Keratinocyte (primary cell): ENCODE results near the gene RNF14. TPM values are rescaled to one million over a fixed set of nuclear protein-coding genes. Genes with fewer than 3 reads are reported as not detected.

Experiments
- DNase-seq: peaks from one replicate; pipeline ENCODE4 v3.0.0-alpha.2; 2011; ENCODE audit warnings: low read depth, missing footprints, low spot score
- FAIRE-seq: peaks from 2 replicates; lab custom pipeline; 2011; peaks lifted over from hg19 to GRCh38; lab: Jason Lieb, UNC
- H2AFZ ChIP-seq: 2 replicates; pipeline ENCODE4 v1.6.0; 2012; ENCODE audit warnings: low read length, control low read depth, inconsistent platforms; ENCODE audit not compliant: control insufficient read depth
- H3K27ac ChIP-seq: 2 replicates; pipeline ENCODE4 v1.5.1; 2011; ENCODE audit warnings: low read length; ENCODE audit not compliant: control insufficient read depth, insufficient read depth
- H3K27me3 ChIP-seq: 3 replicates; pipeline ENCODE4 v1.6.0; 2011; ENCODE audit warnings: low read length; ENCODE audit not compliant: control insufficient read depth, insufficient read depth; ENCODE audit errors: extremely low read depth
- H3K36me3 ChIP-seq, 2 experiments: 2 replicates in 1 of 2; 3 replicates in 1 of 2; pipeline ENCODE4 v1.5.1; 2011; ENCODE audit warnings: low read length in 2 of 2, mild to moderate bottlenecking in 1 of 2; ENCODE audit not compliant: control insufficient read depth in 2 of 2, insufficient read depth in 2 of 2; ENCODE audit errors: extremely low read depth in 1 of 2
- H3K4me1 ChIP-seq: 3 replicates; pipeline ENCODE4 v1.5.1; 2011; ENCODE audit warnings: low read length; ENCODE audit not compliant: control insufficient read depth, insufficient read depth; ENCODE audit errors: extremely low read depth
- H3K4me2 ChIP-seq: 3 replicates; pipeline ENCODE4 v1.6.0; 2011; ENCODE audit warnings: low read depth, low read length; ENCODE audit not compliant: control insufficient read depth, insufficient read depth; ENCODE audit errors: extremely low read depth
- H3K4me3 ChIP-seq, 3 experiments: fragments of 200-600 bp in 1 of 3; sonication (generic) in 1 of 3; 2 replicates in 2 of 3; 3 replicates in 1 of 3; pipeline ENCODE4 v1.5.1; 2011 to 2016; ENCODE audit warnings: low read length in 3 of 3, mild to moderate bottlenecking in 3 of 3, control low read depth in 2 of 3, inconsistent platforms in 1 of 3, low read depth in 1 of 3, mixed read lengths in 1 of 3, mixed run types in 1 of 3, moderate library complexity in 1 of 3; ENCODE audit not compliant: control insufficient read depth in 2 of 3, insufficient read depth in 2 of 3; ENCODE audit errors: extremely low read depth in 1 of 3
- H3K79me2 ChIP-seq: 2 replicates; pipeline ENCODE4 v1.6.0; 2012; ENCODE audit warnings: low read length; ENCODE audit not compliant: control insufficient read depth, insufficient read depth
- H3K9ac ChIP-seq: 3 replicates; pipeline ENCODE4 v1.6.0; 2011; ENCODE audit warnings: low read length; ENCODE audit not compliant: control insufficient read depth, insufficient read depth; ENCODE audit errors: extremely low read depth
- H3K9me1 ChIP-seq: 3 replicates; pipeline ENCODE4 v1.6.0; 2011; ENCODE audit warnings: low read length; ENCODE audit not compliant: control insufficient read depth, insufficient read depth; ENCODE audit errors: extremely low read depth
- H3K9me3 ChIP-seq: 2 replicates; pipeline ENCODE4 v1.5.1; 2012; ENCODE audit warnings: low read depth, low read length; ENCODE audit not compliant: control insufficient read depth
- H4K20me1 ChIP-seq: 3 replicates; pipeline ENCODE4 v1.6.0; 2011; ENCODE audit warnings: low read length; ENCODE audit not compliant: control insufficient read depth, insufficient read depth; ENCODE audit errors: extremely low read depth
- EZH2 ChIP-seq: IDR thresholded peaks from one replicate; pipeline ENCODE4 v1.6.1; 2012; ENCODE audit warnings: inconsistent platforms, mild to moderate bottlenecking, low read length, moderate library complexity
- dilution Hi-C: fragments of 300-500 bp; cut with MboI; formaldehyde crosslinking; loops from one replicate; pipeline ENCODE4 v1.7.0; 2020; ENCODE audit warnings: low sequenced_read_pairs; ENCODE audit not compliant: extremely low pct_ligation_motif_present
- polyA plus RNA-seq, 5 experiments: library from polyadenylated mRNA; depleted of rRNA in 3 of 5; stranded (reverse) in 3 of 5; stranded (forward) in 1 of 5; unstranded in 1 of 5; fragments of >200 nt; gene quantifications; 1 replicate in 1 of 5; 2 replicates in 3 of 5; 3 replicates in 1 of 5; pipeline versions ENCODE4 v1.2.1 to v1.2.3, GENCODE V29; 2011 to 2012; ENCODE audit warnings: missing spikeins in 2 of 5, low read depth in 1 of 5, low replicate concordance in 1 of 5
- TF ChIP-seq, protein P1 (sequence below), 3 experiments: IDR thresholded peaks in 1 of 3; conservative IDR thresholded peaks in 1 of 3; optimal IDR thresholded peaks in 1 of 3; 2 replicates in 2 of 3; 3 replicates in 1 of 3; pipeline versions ENCODE3 to v1.5.1; 2011; ENCODE audit warnings: low read length in 3 of 3, mild to moderate bottlenecking in 3 of 3, moderate library complexity in 2 of 3, control low read depth in 1 of 3, inconsistent platforms in 1 of 3; ENCODE audit not compliant: insufficient read depth in 2 of 3; ENCODE audit errors: extremely low read depth in 1 of 3

RNF14 gene
- polyA plus RNA-seq, 1 donor (not counting 4 experiments of a cell fraction or from before 2014, with no cell fraction given): 65.8 TPM

DNA sequence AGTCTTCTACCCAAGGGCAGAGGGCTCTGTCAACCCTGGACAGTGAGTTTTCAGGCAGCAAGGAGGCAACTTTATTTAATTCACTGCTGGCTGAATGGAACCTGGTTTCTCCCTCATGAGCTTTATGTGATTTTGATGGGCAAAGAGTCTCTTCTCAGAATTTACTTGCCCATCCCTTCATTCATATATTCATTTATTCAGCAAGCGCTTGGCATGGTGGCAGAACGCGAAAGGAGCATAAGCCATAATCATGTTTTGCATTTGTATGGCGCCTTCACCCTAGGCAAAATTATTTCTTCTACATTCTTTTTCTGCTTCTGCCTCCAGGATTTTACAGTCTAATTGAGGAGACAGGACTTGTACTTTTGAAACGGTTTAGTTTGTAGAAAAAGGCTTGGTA is 37.2 kb upstream of the RNF14 start:
- dilution Hi-C loops: no loop called here
- Histone ChIP-seq H3K79me2 (no peaks in the 10 kb centered on the region), H2AFZ (no peak overlapping the region), H3K9ac (no peak overlapping the region), H3K9me3 (no peaks in the 10 kb centered on the region), H3K36me3 (peaks cover 38 to 39% of the 10 kb centered on the region in 2 experiments), H3K4me2 (no peak overlapping the region), H3K27ac (no peak overlapping the region), H3K27me3 (no peaks in the 10 kb centered on the region), H4K20me1 (no peaks in the 10 kb centered on the region), H3K9me1 (peaks cover 7% of the 10 kb centered on the region), H3K4me3 (no peak overlapping the region), H3K4me1 (peaks cover 14% of the 10 kb centered on the region)
- FAIRE-seq (no peak), DNase-seq (no peak)
- TF ChIP-seq EZH2: no peak
- TF ChIP-seq, protein P1, sequence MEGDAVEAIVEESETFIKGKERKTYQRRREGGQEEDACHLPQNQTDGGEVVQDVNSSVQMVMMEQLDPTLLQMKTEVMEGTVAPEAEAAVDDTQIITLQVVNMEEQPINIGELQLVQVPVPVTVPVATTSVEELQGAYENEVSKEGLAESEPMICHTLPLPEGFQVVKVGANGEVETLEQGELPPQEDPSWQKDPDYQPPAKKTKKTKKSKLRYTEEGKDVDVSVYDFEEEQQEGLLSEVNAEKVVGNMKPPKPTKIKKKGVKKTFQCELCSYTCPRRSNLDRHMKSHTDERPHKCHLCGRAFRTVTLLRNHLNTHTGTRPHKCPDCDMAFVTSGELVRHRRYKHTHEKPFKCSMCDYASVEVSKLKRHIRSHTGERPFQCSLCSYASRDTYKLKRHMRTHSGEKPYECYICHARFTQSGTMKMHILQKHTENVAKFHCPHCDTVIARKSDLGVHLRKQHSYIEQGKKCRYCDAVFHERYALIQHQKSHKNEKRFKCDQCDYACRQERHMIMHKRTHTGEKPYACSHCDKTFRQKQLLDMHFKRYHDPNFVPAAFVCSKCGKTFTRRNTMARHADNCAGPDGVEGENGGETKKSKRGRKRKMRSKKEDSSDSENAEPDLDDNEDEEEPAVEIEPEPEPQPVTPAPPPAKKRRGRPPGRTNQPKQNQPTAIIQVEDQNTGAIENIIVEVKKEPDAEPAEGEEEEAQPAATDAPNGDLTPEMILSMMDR (optimal IDR thresholded peaks at IDR 0.05 in 1 of 3, IDR thresholded peaks at IDR 0.05 in 1 of 3, conservative IDR thresholded peaks at IDR 0.05 in 1 of 3; ENCODE audit: extremely low read depth in 1 of 3, insufficient read depth in 2 of 3, low read length in 3 of 3): no peak

DNA sequence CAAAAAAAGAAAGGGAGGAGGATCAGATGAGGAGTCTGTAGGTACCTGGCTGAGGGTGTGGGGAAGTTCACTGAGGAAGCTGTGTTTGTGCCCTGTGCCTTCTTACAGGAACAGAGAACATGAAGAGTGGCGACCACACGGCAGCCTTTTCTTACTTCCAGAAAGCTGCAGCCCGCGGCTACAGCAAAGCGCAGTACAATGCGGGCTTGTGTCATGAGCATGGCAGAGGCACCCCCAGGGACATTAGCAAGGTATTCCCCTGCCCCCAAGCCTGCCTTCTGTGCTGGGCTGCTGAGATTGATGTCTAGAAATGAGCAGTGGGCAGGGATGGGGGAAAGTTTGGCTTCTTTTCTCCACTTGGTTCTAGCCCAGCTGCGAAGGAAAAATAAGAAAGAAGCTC is 35.8 kb upstream of the RNF14 start:
- Histone ChIP-seq H3K27ac (no peak overlapping the region), H3K36me3 (peaks cover 35 to 46% of the 10 kb centered on the region in 2 experiments), H3K9ac (no peak overlapping the region), H3K9me3 (no peaks in the 10 kb centered on the region), H2AFZ (no peak overlapping the region), H3K9me1 (peaks cover 7% of the 10 kb centered on the region), H3K4me2 (no peak overlapping the region), H3K79me2 (no peaks in the 10 kb centered on the region), H4K20me1 (no peaks in the 10 kb centered on the region), H3K4me1 (peaks cover 14% of the 10 kb centered on the region), H3K4me3 (no peak overlapping the region), H3K27me3 (no peaks in the 10 kb centered on the region)
- TF ChIP-seq EZH2: no peak
- TF ChIP-seq, protein P1 (optimal IDR thresholded peaks at IDR 0.05 in 1 of 3, IDR thresholded peaks at IDR 0.05 in 1 of 3, conservative IDR thresholded peaks at IDR 0.05 in 1 of 3; ENCODE audit: extremely low read depth in 1 of 3, insufficient read depth in 2 of 3, low read length in 3 of 3): no peak
- DNase-seq (no peak), FAIRE-seq (no peak)
- dilution Hi-C loops: no loop called here
